ENCODE data around the gene ZNF804A. TPM values are rescaled to one million over a fixed set of nuclear protein-coding genes. Genes with fewer than 3 reads are reported as not detected.

The ZNF804A gene
- under 0.01 TPM for total RNA-seq

DNA sequence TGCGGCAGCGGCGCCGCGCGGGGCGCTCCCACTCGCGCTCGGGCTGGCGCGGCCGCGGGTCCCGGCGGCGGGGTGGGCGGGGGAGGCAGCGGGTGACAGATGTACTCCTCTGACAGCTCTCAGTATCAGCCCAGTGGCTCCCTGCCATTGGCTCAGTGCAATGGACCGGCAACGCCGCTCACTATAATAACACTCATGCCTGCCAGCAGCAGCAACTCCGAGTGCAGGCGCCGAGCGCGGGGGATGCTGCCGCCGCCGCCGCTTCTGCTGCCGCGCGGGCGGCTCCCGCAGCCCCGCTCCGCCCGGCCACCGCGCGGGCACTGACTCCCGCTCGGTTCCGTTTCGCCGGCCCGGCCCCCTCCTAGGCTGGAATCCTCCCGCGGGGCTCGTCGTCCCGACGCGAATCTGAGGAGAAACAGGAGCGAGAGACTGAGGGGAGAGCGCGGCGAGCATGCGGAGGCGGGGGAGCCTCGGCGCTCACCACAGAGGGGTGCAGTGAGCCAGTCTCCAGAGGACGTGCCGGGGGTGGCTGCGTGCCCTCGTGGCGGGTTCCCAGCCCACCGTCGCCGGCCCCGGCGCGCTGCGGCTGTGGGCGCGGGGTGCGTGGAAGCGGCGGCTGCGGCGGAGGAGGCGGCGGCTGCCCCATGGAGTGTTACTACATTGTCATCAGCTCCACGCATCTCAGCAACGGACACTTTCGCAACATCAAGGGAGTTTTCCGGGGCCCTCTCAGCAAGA lies at the start of gene ZNF804A:
Gene ZNF804A (plus strand): TSS at position 214 of the 738 bp plus-strand sequence. CDS start 431 bp downstream, at position 645.
- H3K27ac ChIP-seq (ENCODE audit: low read depth, low read length), result no peak within 1 kb of the TSS

DNA sequence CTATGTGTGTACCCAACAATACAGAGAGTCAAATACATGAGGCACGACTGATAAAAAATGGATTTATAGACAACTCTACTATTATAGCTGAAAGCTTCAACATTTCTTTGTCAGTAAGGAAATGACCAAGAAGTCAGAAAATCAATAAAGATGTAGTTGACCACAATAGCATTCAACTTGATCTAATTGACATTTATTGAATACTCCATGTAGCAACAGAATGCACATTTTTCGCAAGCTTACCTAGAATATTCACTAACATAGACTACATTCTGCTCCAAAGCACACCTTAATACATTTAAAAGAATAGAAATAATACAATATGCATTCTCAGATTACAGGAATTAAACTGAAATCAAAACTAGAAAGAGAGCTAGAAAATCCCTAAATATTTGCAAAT lies 49.2 kb upstream of the ZNF804A start:
- Histone ChIP-seq H3K27ac (ENCODE audit: low read depth, low read length) (no peak overlapping the region), H3K9ac (ENCODE audit: low read depth in 1 of 3, low read length in 3 of 3) (no peak overlapping the region), H3K36me3 (ENCODE audit: control insufficient read depth in 3 of 3, insufficient read depth in 3 of 3, low read length in 3 of 3) (no peaks in the 10 kb centered on the region), H3K4me1 (ENCODE audit: control insufficient read depth in 3 of 3, insufficient read depth in 3 of 3, low read length in 3 of 3) (no peaks in the 10 kb centered on the region), H3K27me3 (ENCODE audit: control insufficient read depth in 3 of 3, insufficient read depth in 3 of 3, low read length in 3 of 3) (no peaks in the 10 kb centered on the region), H3K4me3 (ENCODE audit: low read length in 3 of 3) (no peak overlapping the region), H3K9me3 (ENCODE audit: control insufficient read depth in 3 of 3, low read length in 3 of 3) (no peaks in the 10 kb centered on the region)

More for the DNA sequence above, at the start of gene ZNF804A:
- peak within 1 kb of the TSS; percentile 58 to 66 (median 62) for H3K4me3 ChIP-seq (ENCODE audit: low read length in 3 of 3)
- H3K9ac ChIP-seq (ENCODE audit: low read depth in 1 of 3, low read length in 3 of 3), result peak within 1 kb of the TSS in 1 of 3 donors; percentile 29
- H3K4me1 ChIP-seq (ENCODE audit: control insufficient read depth in 3 of 3, insufficient read depth in 3 of 3, low read length in 3 of 3), result peaks cover 5 to 12% (median 5%) of the 10 kb centered on the region in 3 donors
- no peaks in the 10 kb centered on the region for H3K9me3 ChIP-seq (ENCODE audit: control insufficient read depth in 3 of 3, low read length in 3 of 3)
- no peaks in the 10 kb centered on the region for H3K36me3 ChIP-seq (ENCODE audit: control insufficient read depth in 3 of 3, insufficient read depth in 3 of 3, low read length in 3 of 3)
- H3K27me3 ChIP-seq (ENCODE audit: control insufficient read depth in 3 of 3, insufficient read depth in 3 of 3, low read length in 3 of 3), result peaks cover 18 to 25% (median 25%) of the 10 kb centered on the region in 3 donors

DNA sequence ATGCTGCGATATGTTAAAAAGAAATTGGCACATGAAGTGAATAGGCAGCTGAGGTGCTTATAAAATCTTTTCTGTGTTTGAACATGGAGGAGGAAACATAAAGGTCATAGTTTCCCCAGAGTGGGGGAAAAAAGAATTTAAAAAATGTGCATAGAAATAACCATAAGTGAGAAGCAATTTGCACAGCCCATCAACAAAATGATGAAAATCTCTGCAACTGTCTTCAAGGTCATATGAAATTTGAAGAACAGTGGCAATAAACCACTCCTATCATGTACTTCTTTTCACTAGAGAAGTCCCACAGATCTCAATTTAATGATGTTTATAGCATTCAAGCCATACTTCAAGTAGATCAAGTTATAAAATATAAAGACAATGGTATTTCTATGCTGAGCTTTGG lies 46.7 kb upstream of the ZNF804A start:
- H3K4me1 ChIP-seq (ENCODE audit: control insufficient read depth in 3 of 3, insufficient read depth in 3 of 3, low read length in 3 of 3), result no peaks in the 10 kb centered on the region
- H3K27ac ChIP-seq (ENCODE audit: low read depth, low read length), result no peak overlapping the region
- H3K27me3 ChIP-seq (ENCODE audit: control insufficient read depth in 3 of 3, insufficient read depth in 3 of 3, low read length in 3 of 3), result no peaks in the 10 kb centered on the region
- H3K9me3 ChIP-seq (ENCODE audit: control insufficient read depth in 3 of 3, low read length in 3 of 3), result no peaks in the 10 kb centered on the region
- no peak overlapping the region for H3K4me3 ChIP-seq (ENCODE audit: low read length in 3 of 3)
- no peak overlapping the region for H3K9ac ChIP-seq (ENCODE audit: low read depth in 1 of 3, low read length in 3 of 3)
- H3K36me3 ChIP-seq (ENCODE audit: control insufficient read depth in 3 of 3, insufficient read depth in 3 of 3, low read length in 3 of 3), result no peaks in the 10 kb centered on the region

DNA sequence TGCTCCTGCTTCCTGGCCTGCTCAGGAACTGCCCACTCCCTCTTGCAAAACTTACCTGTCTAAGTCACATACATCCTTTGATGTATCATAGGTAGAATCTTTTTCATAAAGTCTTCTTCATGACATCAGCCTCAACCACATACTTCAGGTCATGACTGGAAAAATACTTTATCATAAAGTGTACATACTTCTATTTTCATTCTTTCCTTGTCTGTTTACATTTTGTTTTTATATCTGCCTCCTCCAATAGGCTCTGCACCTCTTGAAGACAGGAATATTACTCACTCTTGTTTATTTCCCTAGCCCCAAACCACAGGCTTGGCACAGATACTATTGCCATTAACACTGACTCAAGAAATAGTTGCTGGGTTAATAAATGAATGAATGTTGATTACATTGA lies 43.6 kb upstream of the ZNF804A start:
- H3K27ac ChIP-seq (ENCODE audit: low read depth, low read length), result no peak overlapping the region
- no peak overlapping the region for H3K9ac ChIP-seq (ENCODE audit: low read depth in 1 of 3, low read length in 3 of 3)
- no peaks in the 10 kb centered on the region for H3K4me1 ChIP-seq (ENCODE audit: control insufficient read depth in 3 of 3, insufficient read depth in 3 of 3, low read length in 3 of 3)
- H3K36me3 ChIP-seq (ENCODE audit: control insufficient read depth in 3 of 3, insufficient read depth in 3 of 3, low read length in 3 of 3), result no peaks in the 10 kb centered on the region
- no peaks in the 10 kb centered on the region for H3K27me3 ChIP-seq (ENCODE audit: control insufficient read depth in 3 of 3, insufficient read depth in 3 of 3, low read length in 3 of 3)
- H3K4me3 ChIP-seq (ENCODE audit: low read length in 3 of 3), result no peak overlapping the region
- H3K9me3 ChIP-seq (ENCODE audit: control insufficient read depth in 3 of 3, low read length in 3 of 3), result no peaks in the 10 kb centered on the region

DNA sequence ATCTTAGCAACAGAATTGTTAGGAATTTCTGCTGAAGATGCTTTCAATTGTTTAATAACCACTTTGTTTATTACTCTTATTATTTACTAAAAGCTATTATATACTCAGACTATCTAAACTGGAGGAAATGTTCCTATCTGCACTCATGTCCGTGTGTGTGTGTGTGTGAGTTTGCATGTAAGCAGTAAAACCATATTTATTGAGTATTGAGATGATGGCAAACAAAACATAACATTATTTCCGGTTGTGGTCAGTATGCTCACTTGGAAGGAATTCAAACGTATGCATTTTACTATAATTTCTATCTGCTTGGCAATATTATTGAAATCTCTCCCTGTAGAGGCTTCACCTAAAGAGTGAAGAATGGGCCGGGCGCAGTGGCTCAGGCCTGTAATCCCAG lies 43.0 kb upstream of the ZNF804A start:
- Histone ChIP-seq H3K36me3 (ENCODE audit: control insufficient read depth in 3 of 3, insufficient read depth in 3 of 3, low read length in 3 of 3) (no peaks in the 10 kb centered on the region), H3K4me1 (ENCODE audit: control insufficient read depth in 3 of 3, insufficient read depth in 3 of 3, low read length in 3 of 3) (no peaks in the 10 kb centered on the region), H3K27me3 (ENCODE audit: control insufficient read depth in 3 of 3, insufficient read depth in 3 of 3, low read length in 3 of 3) (no peaks in the 10 kb centered on the region), H3K9me3 (ENCODE audit: control insufficient read depth in 3 of 3, low read length in 3 of 3) (no peaks in the 10 kb centered on the region), H3K9ac (ENCODE audit: low read depth in 1 of 3, low read length in 3 of 3) (no peak overlapping the region), H3K4me3 (ENCODE audit: low read length in 3 of 3) (no peak overlapping the region), H3K27ac (ENCODE audit: low read depth, low read length) (no peak overlapping the region)

DNA sequence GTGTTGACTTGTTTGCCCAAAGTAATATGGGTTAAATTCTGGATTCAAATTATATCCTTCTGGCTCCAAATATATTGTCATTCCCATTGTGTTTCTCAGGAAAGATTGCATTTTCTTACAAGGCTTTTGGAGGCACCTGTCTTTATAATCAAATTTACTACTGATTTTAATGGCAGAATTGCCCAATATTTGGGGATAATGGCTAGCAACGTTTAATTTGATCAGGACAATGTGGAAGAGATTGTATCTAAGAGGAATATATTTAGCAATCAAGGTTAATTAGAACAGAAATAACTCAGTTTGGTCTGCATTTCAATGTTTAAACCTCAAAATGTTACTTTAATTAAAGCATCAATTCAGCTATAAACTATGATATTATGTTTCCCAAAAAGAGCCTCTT lies 41.7 kb upstream of the ZNF804A start:
- H3K27me3 ChIP-seq (ENCODE audit: control insufficient read depth in 3 of 3, insufficient read depth in 3 of 3, low read length in 3 of 3), result no peaks in the 10 kb centered on the region
- H3K27ac ChIP-seq (ENCODE audit: low read depth, low read length), result no peak overlapping the region
- no peak overlapping the region for H3K4me3 ChIP-seq (ENCODE audit: low read length in 3 of 3)
- H3K9me3 ChIP-seq (ENCODE audit: control insufficient read depth in 3 of 3, low read length in 3 of 3), result no peaks in the 10 kb centered on the region
- H3K36me3 ChIP-seq (ENCODE audit: control insufficient read depth in 3 of 3, insufficient read depth in 3 of 3, low read length in 3 of 3), result no peaks in the 10 kb centered on the region
- H3K4me1 ChIP-seq (ENCODE audit: control insufficient read depth in 3 of 3, insufficient read depth in 3 of 3, low read length in 3 of 3), result no peaks in the 10 kb centered on the region
- no peak overlapping the region for H3K9ac ChIP-seq (ENCODE audit: low read depth in 1 of 3, low read length in 3 of 3)

DNA sequence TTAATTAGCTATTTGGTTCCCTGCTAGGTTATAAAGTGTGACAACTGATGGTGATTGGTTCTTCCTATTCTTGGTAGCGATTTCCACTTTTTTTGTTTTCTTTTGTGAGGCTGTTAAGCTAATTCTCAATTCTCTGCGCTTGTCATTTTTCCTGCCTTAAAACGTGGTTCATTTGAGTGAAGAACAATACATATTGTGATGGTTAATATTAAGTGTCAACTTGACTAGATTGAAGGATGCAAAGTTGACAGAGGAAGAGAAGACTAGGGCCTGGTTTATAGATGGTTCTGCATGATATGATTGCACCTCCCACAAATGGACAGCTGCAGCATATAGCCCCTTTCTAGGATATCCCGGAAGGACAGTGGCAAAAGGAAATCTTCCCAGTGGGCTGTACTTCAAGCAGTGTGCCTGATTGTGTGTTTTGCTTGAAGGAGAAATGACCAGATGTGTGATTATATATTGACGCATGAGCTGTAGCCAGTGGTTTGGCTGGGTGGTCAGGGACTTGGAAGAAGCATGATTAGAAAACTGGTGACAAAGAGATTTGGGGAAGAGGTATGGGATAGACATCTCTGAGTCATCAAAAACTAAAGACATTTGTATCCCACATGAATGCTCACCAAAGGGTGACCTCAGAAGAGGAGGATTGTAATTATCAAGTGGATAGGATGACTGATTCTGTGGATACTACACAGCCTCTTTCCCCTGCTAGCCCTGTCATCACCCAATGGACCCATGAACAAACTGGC lies 39.4 kb upstream of the ZNF804A start:
- H3K4me1 ChIP-seq (ENCODE audit: control insufficient read depth in 3 of 3, insufficient read depth in 3 of 3, low read length in 3 of 3), result no peaks in the 10 kb centered on the region
- H3K36me3 ChIP-seq (ENCODE audit: control insufficient read depth in 3 of 3, insufficient read depth in 3 of 3, low read length in 3 of 3), result no peaks in the 10 kb centered on the region
- H3K9me3 ChIP-seq (ENCODE audit: control insufficient read depth in 3 of 3, low read length in 3 of 3), result no peaks in the 10 kb centered on the region
- no peak overlapping the region for H3K9ac ChIP-seq (ENCODE audit: low read depth in 1 of 3, low read length in 3 of 3)
- no peak overlapping the region for H3K27ac ChIP-seq (ENCODE audit: low read depth, low read length)
- no peaks in the 10 kb centered on the region for H3K27me3 ChIP-seq (ENCODE audit: control insufficient read depth in 3 of 3, insufficient read depth in 3 of 3, low read length in 3 of 3)
- H3K4me3 ChIP-seq (ENCODE audit: low read length in 3 of 3), result no peak overlapping the region

DNA sequence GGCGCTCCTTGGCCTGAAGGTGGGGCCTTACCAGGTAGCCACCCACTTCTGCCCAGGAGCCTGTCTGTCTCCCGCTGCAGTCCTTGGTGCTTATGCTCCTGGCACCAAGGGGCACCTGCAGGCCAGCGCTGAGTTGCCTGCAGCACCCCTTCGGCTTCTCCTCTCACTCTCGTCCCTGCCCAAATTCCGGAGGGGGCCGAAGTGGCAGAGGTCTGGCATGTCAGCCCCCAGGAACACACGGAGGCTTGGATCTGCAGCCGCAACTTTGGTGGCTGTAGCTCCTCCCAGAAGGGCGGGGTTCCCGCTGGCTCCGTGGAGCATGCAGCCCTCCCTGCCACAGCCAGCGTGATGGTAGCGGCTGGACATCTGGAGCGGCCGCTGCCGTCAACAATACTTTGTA lies 37.7 kb upstream of the ZNF804A start:
- H3K27me3 ChIP-seq (ENCODE audit: control insufficient read depth in 3 of 3, insufficient read depth in 3 of 3, low read length in 3 of 3), result no peaks in the 10 kb centered on the region

DNA sequence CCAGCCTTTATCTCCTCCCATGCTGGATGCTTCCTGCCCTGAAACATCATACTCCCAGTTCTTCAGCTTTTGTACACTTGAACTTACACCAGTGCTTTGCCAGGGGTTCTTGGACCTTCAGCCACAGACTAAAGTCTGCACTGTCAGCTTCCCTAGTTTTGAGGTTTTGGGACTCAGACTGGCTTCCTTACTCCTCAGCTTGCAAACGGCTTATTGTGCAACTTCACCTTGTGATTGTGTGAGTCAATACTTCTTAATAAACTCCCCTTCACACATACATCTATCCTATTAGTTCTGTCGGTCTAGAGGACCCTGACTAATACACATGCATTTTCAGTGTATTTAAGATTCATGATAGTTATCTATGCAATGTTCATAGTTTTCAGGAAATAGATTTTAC lies 35.8 kb upstream of the ZNF804A start:
- Histone ChIP-seq H3K36me3 (ENCODE audit: control insufficient read depth in 3 of 3, insufficient read depth in 3 of 3, low read length in 3 of 3) (no peaks in the 10 kb centered on the region), H3K27me3 (ENCODE audit: control insufficient read depth in 3 of 3, insufficient read depth in 3 of 3, low read length in 3 of 3) (no peaks in the 10 kb centered on the region), H3K9ac (ENCODE audit: low read depth in 1 of 3, low read length in 3 of 3) (no peak overlapping the region), H3K27ac (ENCODE audit: low read depth, low read length) (no peak overlapping the region), H3K9me3 (ENCODE audit: control insufficient read depth in 3 of 3, low read length in 3 of 3) (no peaks in the 10 kb centered on the region), H3K4me3 (ENCODE audit: low read length in 3 of 3) (no peak overlapping the region), H3K4me1 (ENCODE audit: control insufficient read depth in 3 of 3, insufficient read depth in 3 of 3, low read length in 3 of 3) (no peaks in the 10 kb centered on the region)

More for the DNA sequence above, 37.7 kb upstream of the ZNF804A start:
- H3K9me3 ChIP-seq (ENCODE audit: control insufficient read depth in 3 of 3, low read length in 3 of 3), result no peaks in the 10 kb centered on the region
- no peak overlapping the region for H3K9ac ChIP-seq (ENCODE audit: low read depth in 1 of 3, low read length in 3 of 3)
- no peaks in the 10 kb centered on the region for H3K36me3 ChIP-seq (ENCODE audit: control insufficient read depth in 3 of 3, insufficient read depth in 3 of 3, low read length in 3 of 3)
- H3K4me1 ChIP-seq (ENCODE audit: control insufficient read depth in 3 of 3, insufficient read depth in 3 of 3, low read length in 3 of 3), result no peaks in the 10 kb centered on the region
- no peak overlapping the region for H3K27ac ChIP-seq (ENCODE audit: low read depth, low read length)
- H3K4me3 ChIP-seq (ENCODE audit: low read length in 3 of 3), result no peak overlapping the region

DNA sequence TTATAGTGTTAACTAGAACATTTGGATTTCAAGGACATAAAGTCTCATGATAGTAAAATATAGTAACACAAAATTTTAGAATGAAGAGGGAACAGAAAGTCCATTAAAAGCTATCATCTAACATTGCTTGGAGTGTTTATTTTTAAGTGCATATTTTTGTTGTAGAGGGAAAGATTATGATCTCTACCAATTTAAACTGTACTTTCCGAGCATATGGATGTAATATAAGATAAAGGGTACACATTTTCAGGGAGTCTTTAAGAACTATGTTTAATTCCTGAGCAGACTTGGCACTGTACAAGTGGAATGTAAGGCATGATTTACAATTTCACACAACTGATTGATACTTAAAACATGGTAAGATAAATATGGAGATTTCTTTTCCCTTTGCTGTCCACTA lies 34.2 kb upstream of the ZNF804A start:
- no peaks in the 10 kb centered on the region for H3K9me3 ChIP-seq (ENCODE audit: control insufficient read depth in 3 of 3, low read length in 3 of 3)
- H3K4me1 ChIP-seq (ENCODE audit: control insufficient read depth in 3 of 3, insufficient read depth in 3 of 3, low read length in 3 of 3), result no peaks in the 10 kb centered on the region
- no peaks in the 10 kb centered on the region for H3K36me3 ChIP-seq (ENCODE audit: control insufficient read depth in 3 of 3, insufficient read depth in 3 of 3, low read length in 3 of 3)
- H3K27ac ChIP-seq (ENCODE audit: low read depth, low read length), result no peak overlapping the region
- no peak overlapping the region for H3K9ac ChIP-seq (ENCODE audit: low read depth in 1 of 3, low read length in 3 of 3)
- no peak overlapping the region for H3K4me3 ChIP-seq (ENCODE audit: low read length in 3 of 3)
- H3K27me3 ChIP-seq (ENCODE audit: control insufficient read depth in 3 of 3, insufficient read depth in 3 of 3, low read length in 3 of 3), result no peaks in the 10 kb centered on the region

All from skeletal muscle tissue (tissue), 4 donors.